ENCODE results near the gene DAAM1.

GRCh38 chr14:59282378-59282765 lies 93.9 kb downstream of the DAAM1 start:
- TF ChIP-seq CTCF (IDR thresholded peaks at IDR 0.05 in 8 of 11, conservative IDR thresholded peaks at IDR 0.05 in 3 of 11) (no peak), POLR2AphosphoS5 (IDR thresholded peaks at IDR 0.05) (no peak), POLR2A (IDR thresholded peaks at IDR 0.05) (no peak)

Data from spleen (tissue), 7 donors.